ENCODE measurements around the gene SPTBN1.

- TF ChIP-seq SUZ12 (IDR thresholded peaks at IDR 0.05; ENCODE audit: extremely low read depth, insufficient read depth, insufficient read length) (no peak), YY1 (IDR thresholded peaks at IDR 0.05; ENCODE audit: insufficient read depth, insufficient read length) (no peak)
Measured at GRCh38 chr2:54546518-54546917, 90.4 kb downstream of the SPTBN1 start.
